Progenitor cell of endocrine pancreas (in vitro differentiated cells): ENCODE measurements around the gene FRMD4A. TPM values are rescaled to one million over a fixed set of nuclear protein-coding genes. Genes with fewer than 3 reads are reported as not detected.

Experiments
- DNase-seq: peaks from one replicate; pipeline ENCODE4 v3.0.0; 2021; ENCODE audit warnings: low spot score; ENCODE audit not compliant: unreplicated experiment
- H3K27ac Mint-ChIP-seq: 2 replicates; pipeline ENCODE4 v1.8.0; 2021; ENCODE audit warnings: mild to moderate bottlenecking, moderate library complexity, mixed read lengths
- H3K27me3 Mint-ChIP-seq: 2 replicates; pipeline ENCODE4 v1.8.0; 2021; ENCODE audit warnings: mixed read lengths
- H3K36me3 Mint-ChIP-seq: 2 replicates; pipeline ENCODE4 v1.8.0; 2022; ENCODE audit warnings: mixed read lengths; ENCODE audit not compliant: insufficient read depth
- H3K4me1 Mint-ChIP-seq: 2 replicates; pipeline ENCODE4 v1.8.0; 2021; ENCODE audit warnings: low read depth, mixed read lengths
- H3K4me3 Mint-ChIP-seq: 2 replicates; pipeline ENCODE4 v1.8.0; 2021; ENCODE audit warnings: low read depth, mild to moderate bottlenecking, moderate library complexity, mixed read lengths
- H3K9me3 Mint-ChIP-seq: 2 replicates; pipeline ENCODE4 v1.8.0; 2021; ENCODE audit warnings: low read depth, mixed read lengths
- CTCF ChIP-seq: fragments of 200-600 bp; sonication (generic); IDR thresholded peaks from one replicate; pipeline ENCODE4 v1.5.0; 2021; ENCODE audit warnings: antibody characterized with exemption, mild to moderate bottlenecking; ENCODE audit not compliant: unreplicated experiment
- total RNA-seq: library from RNA; stranded (reverse); gene quantifications from 2 replicates; pipeline ENCODE4 v1.2.1, GENCODE V29; 2021

The FRMD4A gene
- total RNA-seq, 1 donor from 2014 or later = 42.2 TPM

GRCh38 chr10:13657101-13657680 is 673.5 kb downstream of the FRMD4A start:
- peaks cover 7% of the 10 kb centered on the region for H3K4me1 Mint-ChIP-seq
- H3K27me3 Mint-ChIP-seq = peaks cover 17% of the 10 kb centered on the region
- no peak for DNase-seq
- no peaks in the 10 kb centered on the region for H3K9me3 Mint-ChIP-seq
- H3K36me3 Mint-ChIP-seq = peaks cover 36% of the 10 kb centered on the region
- H3K27ac Mint-ChIP-seq = no peak overlapping the region
- H3K4me3 Mint-ChIP-seq = no peak overlapping the region
- TF ChIP-seq CTCF = no peak

- peaks cover 7% of the 10 kb centered on the region for H3K4me1 Mint-ChIP-seq
- TF ChIP-seq CTCF = no peak
- H3K36me3 Mint-ChIP-seq = peaks cover 36% of the 10 kb centered on the region
- no peak for DNase-seq
- peaks cover 15% of the 10 kb centered on the region for H3K27me3 Mint-ChIP-seq
- no peak overlapping the region for H3K4me3 Mint-ChIP-seq
- H3K27ac Mint-ChIP-seq = no peak overlapping the region
- no peaks in the 10 kb centered on the region for H3K9me3 Mint-ChIP-seq
These were observed 674.2 kb downstream of the FRMD4A start for GRCh38 chr10:13656337-13657100.

- no peak for TF ChIP-seq CTCF
- Mint-ChIP-seq H3K36me3 (peaks cover 30% of the 10 kb centered on the region), H3K4me1 (peaks cover under 1% of the 10 kb centered on the region), H3K27ac (no peak overlapping the region), H3K27me3 (peaks cover under 1% of the 10 kb centered on the region), H3K9me3 (no peaks in the 10 kb centered on the region), H3K4me3 (no peak overlapping the region)
- DNase-seq = no peak
These were observed 675.9 kb downstream of the FRMD4A start for GRCh38 chr10:13654846-13655245.

- no peaks in the 10 kb centered on the region for H3K9me3 Mint-ChIP-seq
- DNase-seq = no peak
- TF ChIP-seq CTCF = no peak
- no peak overlapping the region for H3K4me3 Mint-ChIP-seq
- peaks cover 29% of the 10 kb centered on the region for H3K36me3 Mint-ChIP-seq
- H3K4me1 Mint-ChIP-seq = no peaks in the 10 kb centered on the region
- H3K27me3 Mint-ChIP-seq = no peaks in the 10 kb centered on the region
- no peak overlapping the region for H3K27ac Mint-ChIP-seq
These were observed 676.5 kb downstream of the FRMD4A start for GRCh38 chr10:13654118-13654830.

GRCh38 chr10:13652860-13653259 is 677.9 kb downstream of the FRMD4A start:
- no peak for TF ChIP-seq CTCF
- Mint-ChIP-seq H3K36me3 (peaks cover 25% of the 10 kb centered on the region), H3K4me1 (no peaks in the 10 kb centered on the region), H3K4me3 (no peak overlapping the region), H3K9me3 (no peaks in the 10 kb centered on the region), H3K27me3 (no peaks in the 10 kb centered on the region), H3K27ac (no peak overlapping the region)
- DNase-seq = no peak
